GM18498 (cell line): ENCODE data around the gene SYT14.
A peak's percentile ranks its signal among the peaks of the same experiment; 100 is the strongest.
"Not testable (repeated sequence)": the region's sequence is repeated elsewhere in the genome, so short reads cannot be mapped to it uniquely, and the experiment has no call there.

Source experiments
- ATAC-seq: cut with Tn5 transposase; IDR thresholded peaks from one replicate; pipeline ENCODE4 v1.9.1; 2021; ENCODE audit warnings: mild to moderate bottlenecking, moderate library complexity; ENCODE audit not compliant: unreplicated experiment

SYT14 gene

DNA sequence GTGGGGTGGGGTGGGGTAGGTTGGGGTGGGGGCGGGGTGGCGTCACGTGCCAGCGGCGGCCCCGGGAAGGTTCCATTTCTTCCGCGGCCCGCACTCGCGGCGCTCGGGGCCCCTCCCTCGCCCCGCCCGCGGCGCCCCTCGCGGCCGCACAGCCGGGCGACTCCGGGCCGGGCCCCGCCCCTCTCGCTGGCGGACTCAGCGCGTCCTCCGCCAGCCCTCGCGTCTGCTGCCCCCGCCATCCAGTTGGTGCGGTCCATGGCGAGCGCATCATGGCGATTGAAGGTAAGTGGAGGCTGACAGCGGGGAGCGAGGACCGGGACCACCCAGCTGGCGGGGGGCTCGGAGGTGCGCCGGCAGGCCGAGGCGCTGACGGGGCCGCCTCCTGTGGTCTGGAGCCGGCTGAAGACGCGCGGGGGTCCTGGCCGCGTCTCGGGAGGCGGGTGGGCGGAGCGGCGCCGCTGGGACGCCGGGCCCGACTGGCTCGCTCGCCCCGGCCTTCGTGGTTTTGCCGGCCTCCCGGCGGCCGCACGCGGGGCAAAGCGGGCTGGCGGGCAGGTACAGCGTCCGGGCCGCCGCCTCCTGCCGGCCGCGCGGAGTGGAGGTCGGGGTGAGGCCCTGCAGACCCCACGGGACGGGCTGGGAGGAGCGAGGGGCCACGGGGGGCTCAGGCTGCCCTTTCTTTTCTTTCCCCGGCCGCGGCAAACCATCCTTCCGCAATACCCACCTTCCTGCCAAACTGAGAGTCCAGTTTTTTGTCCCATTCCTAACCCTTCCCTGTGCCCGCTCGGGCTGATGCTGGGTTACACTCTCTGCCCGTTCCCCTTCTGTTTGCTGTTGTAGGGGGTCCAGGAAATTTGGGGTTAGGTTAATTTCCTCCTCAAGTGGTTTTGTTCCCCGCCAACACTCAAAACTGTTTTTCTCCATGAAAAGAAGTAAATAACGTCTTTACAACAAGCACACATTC is at the start of gene SYT14:
Gene SYT14 (plus strand): TSS at position 222 of the 964 bp plus-strand sequence. CDS start 48 bp downstream, at position 270.
- ATAC-seq = peak; percentile 29

DNA sequence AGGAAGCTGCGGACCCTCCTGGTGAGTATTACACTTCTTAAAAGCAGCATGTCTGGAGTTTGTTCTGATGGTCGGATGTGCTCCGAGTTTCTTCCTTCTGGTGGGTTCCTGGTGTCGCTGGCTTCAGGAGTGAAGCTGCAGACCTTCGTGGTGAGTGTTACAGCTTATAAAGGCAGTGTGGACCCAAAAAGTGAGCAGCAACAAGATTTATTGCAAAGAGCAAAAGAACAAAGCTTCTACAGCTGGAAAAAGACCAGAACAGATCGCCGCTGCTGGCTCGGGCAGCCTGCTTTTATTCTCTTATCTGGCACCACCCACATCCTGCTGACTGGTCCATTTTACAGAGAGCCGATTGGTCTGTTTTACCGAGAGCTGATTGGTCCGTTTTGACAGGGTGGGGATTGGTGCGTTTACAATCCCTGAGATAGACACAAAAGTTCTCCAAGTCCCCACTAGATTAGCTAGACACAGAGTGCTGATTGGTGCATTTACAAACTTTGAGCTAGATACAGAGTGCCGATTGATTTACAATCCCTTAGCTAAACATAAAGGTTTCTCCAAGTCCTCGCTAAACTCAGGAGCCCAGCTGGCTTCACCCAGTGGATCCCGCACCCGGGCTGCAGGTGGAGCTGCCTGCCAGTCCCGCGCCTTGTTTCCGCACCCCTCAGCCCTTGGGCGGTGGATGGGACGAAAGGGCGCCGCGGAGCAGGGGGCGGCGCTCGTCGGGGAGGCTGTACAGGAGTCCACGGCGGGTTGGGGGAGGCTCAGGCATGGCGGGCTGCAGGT is 49.5 kb upstream of the SYT14 start:
- ATAC-seq = not testable (repeated sequence)

GRCh38 chr1:209889077-209889418 is 49.0 kb upstream of the SYT14 start:
- no peak for ATAC-seq

DNA sequence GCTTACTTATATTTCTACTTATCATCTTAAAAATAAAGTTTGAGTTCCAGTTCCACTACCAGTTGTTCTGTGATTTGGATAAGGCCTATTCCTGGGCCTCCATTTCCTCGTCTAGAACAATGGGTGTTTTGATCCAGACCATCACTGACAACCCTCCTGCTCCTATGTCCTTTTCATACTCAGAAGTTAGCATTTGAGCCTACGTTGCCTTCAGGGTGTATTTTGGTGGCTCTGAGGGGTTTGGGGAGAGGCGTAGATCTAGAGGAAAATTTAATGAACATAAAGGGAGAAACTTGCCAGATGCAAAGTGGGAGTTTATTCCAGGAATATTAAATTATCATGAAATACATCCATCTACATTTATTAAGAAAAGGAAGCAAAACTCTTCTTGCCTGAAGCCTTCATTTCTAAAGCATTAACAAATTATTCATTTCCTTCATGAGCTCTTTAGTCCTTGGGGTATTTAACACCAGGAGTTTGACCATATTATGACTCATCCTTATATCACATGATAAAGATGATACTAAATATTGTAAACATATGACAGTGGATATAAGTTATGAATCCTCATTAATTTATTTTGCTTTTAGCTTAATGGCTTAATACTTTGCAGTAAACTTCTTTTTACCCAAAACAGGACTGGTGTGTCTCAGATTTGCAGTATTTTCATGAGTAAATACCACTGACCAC is 47.2 kb upstream of the SYT14 start:
- no peak for ATAC-seq

- ATAC-seq = no peak
These were observed 44.3 kb upstream of the SYT14 start for GRCh38 chr1:209893751-209894150.

DNA sequence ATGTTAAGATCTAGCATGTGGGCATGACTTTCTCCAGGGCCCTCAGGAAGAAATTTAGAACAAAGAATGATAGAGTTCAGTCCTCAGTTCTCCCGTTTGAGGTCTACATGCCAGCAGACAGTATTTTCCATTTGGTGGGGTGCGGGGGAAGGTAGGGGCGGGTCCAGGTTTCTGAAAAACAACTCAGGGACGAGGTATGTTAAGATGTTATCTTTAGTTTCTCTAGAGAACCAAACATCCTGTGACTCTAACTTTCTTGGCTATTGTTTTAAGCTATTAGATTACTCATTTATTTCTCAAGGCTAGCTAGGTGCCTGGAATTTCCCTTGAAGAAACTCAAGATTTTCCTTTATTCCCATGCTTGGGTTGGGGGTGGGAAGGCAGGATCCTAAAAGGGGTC is 42.3 kb upstream of the SYT14 start:
- no peak for ATAC-seq

DNA sequence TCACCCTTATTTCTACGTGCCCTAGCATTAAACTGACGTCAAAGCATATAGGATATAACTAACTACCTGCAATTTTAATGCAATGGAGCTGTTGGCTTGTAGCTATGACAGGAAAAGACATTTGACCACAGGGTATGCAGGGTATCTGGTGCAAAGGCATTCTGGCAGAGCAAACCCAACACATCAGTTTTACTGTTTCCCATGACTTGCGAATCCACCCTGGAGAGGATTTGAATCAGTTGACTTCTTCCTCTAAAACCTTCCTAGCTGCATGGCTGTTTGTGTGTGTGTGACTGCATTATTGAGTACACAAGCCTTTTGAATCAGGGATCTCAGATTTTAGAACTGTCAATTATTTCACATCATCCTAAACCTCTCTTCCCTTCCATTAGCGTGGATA is 41.7 kb upstream of the SYT14 start:
- ATAC-seq = no peak

- ATAC-seq = not testable (repeated sequence)
These were observed 39.7 kb upstream of the SYT14 start for GRCh38 chr1:209898271-209898670.

- ATAC-seq = not testable (repeated sequence)
These were observed 39.2 kb upstream of the SYT14 start for GRCh38 chr1:209898851-209899250.

DNA sequence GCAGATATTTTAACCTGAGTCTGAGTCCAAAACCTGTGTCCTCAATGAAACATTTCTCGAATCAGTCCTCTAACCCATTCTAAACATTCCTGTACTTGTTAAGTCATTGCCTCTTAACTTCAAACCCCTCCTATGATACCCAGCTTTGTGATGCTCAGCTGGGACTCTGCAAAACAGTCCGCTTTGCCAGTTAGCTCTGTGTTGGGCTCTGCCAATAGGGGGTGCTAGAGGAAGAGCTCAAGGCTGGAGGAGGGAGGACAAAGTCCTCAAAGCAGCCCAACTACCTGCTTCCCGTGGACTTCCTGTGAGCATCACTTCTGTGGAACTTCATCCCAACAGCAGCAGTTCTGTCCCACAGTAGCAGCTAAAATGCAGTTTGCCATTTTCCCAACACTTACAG is 38.1 kb upstream of the SYT14 start:
- no peak for ATAC-seq

- no peak for ATAC-seq
These were observed 37.3 kb upstream of the SYT14 start for GRCh38 chr1:209900734-209901133.

DNA sequence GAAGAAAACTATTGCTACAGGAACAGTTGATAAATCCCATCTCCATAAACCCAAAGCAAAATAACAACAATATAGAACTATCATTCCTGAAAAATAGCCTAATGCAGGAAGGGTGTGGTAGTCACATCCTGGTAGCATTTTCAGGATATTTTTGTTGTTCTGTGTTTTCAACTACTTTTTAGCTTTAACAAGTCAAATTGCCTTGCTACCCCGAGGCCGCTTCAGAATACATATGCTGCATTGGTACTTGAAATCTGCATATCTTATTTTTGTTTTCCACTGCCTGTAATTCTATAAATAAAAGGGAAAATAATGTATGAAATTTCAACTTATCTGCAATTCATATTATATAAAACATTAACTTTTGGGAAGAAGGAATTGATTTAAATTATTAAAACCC is 36.8 kb upstream of the SYT14 start:
- no peak for ATAC-seq

DNA sequence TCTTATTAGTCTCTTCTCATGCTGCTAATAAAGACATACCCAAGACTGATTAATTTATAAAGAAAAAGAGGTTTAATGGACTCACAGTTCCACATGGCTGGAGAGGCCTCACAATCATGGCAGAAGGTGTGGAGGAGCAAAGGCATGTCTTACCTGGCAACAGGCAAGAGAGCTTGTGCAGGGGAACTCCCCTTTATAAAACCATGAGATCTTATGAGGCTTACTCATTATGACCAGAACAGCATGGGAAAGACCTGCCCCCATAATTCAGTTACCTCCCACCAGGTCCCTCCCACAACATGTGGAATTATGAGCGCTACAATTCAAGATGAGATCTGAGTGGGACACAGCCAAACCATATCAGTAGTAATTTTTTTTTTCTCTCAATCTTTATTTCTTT is 33.2 kb upstream of the SYT14 start:
- not testable (repeated sequence) for ATAC-seq

- no peak for ATAC-seq
These were observed 26.3 kb upstream of the SYT14 start for GRCh38 chr1:209911746-209912145.

- no peak for ATAC-seq
These were observed 25.7 kb upstream of the SYT14 start for GRCh38 chr1:209912306-209912705.

GRCh38 chr1:209919637-209920036 is 18.4 kb upstream of the SYT14 start:
- not testable (repeated sequence) for ATAC-seq

DNA sequence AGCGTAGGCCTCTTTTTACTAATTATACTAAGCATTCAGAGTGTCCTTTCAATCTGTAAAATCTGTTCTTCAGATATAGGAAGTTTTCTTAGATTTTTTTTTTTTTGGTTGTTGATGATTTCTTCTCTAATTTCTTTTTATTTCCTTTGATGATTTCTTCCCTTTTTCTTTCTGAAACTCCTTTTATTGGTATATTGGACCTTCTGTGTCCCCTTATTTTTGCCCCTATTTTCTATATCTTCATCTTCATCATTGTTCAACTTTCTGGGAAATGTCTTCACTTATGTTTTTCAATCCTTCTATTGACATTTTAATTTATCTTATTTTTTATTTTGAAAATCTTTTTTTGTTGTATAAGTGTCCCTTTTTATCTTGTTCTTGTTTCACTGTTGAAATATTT is 17.2 kb upstream of the SYT14 start:
- no peak for ATAC-seq

- ATAC-seq = no peak
These were observed 13.6 kb upstream of the SYT14 start for GRCh38 chr1:209924390-209924789.

DNA sequence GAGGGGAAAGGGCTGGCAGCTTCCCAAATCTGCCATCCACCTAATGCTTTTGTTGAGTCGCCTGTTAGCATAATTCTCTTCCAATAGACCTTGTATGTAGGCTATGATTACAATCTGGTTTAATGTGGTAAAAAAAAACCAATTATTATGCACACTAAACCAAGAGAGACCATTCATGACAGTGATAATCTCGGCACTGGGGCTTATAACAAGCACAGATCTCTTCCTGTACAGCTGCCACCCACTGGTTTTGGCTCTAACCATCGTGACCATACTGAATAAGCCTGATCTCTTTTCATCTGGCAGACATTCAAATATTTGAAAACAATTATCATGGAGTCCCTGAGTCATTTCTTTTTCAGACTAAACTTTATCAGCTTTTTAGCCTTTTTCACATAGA is 12.0 kb upstream of the SYT14 start:
- no peak for ATAC-seq

- no peak for ATAC-seq
These were observed 10.6 kb upstream of the SYT14 start for GRCh38 chr1:209927466-209927865.

DNA sequence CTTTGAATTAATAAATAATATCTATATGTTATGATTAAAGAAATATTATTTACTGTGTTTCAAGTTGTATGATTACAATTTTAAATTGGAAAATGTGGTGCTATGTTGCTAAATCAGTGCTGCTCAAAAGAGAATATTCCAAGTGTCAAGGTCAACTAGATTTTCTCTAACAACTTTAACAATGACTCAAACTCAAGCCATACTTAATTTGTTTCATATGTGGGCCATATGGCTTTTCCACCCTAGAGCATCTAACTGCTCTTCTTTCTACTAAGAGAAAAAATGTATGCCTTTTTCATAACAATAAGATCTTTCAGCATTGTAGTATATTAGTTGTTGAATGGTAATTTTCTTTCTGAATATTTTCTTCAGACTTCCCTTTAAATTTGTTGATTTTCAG is 8.3 kb upstream of the SYT14 start:
- no peak for ATAC-seq
